HEK293 (cell line): ENCODE results near the gene SNAPC5.

Experiments
- MEIS1 ChIP-seq: sonication (generic); formaldehyde crosslinking; IDR thresholded peaks from 2 replicates; pipeline ENCODE4 v1.8.1; 2022; ENCODE audit warnings: missing genetic modification reagents, mild to moderate bottlenecking, borderline replicate concordance
- SETDB1 ChIP-seq: IDR thresholded peaks from one replicate; pipeline ENCODE4 v1.6.1; 2017; ENCODE audit warnings: mild to moderate bottlenecking, low read length, moderate library complexity, mixed read lengths; ENCODE audit not compliant: insufficient read length
- ZBTB21 ChIP-seq: fragments of 450-650 bp; formaldehyde crosslinking; IDR thresholded peaks from 2 replicates; pipeline ENCODE4 v1.5.1; 2017; ENCODE audit warnings: missing biosample characterization, missing genetic modification characterization
- ZNF133 ChIP-seq: fragments of 450-650 bp; formaldehyde crosslinking; IDR thresholded peaks from 2 replicates; pipeline ENCODE4 v1.5.1; 2016; ENCODE audit warnings: missing biosample characterization, missing genetic modification characterization
- ZNF433 ChIP-seq: fragments of 450-650 bp; formaldehyde crosslinking; IDR thresholded peaks from 2 replicates; pipeline ENCODE4 v1.5.1; 2016; ENCODE audit warnings: missing biosample characterization, missing genetic modification characterization, low read depth
- ZNF596 ChIP-seq: fragments of 450-650 bp; IDR thresholded peaks from 2 replicates; pipeline ENCODE4 v1.5.0; 2018; ENCODE audit warnings: missing biosample characterization, mild to moderate bottlenecking, missing genetic modification characterization, moderate library complexity
- ZNF776 ChIP-seq: fragments of 450-650 bp; formaldehyde crosslinking; IDR thresholded peaks from 2 replicates; pipeline ENCODE4 v1.5.0; 2017; ENCODE audit warnings: missing biosample characterization, missing genetic modification characterization, borderline replicate concordance
- TF ChIP-seq, protein P1 (sequence below): fragments of 450-650 bp; formaldehyde crosslinking; IDR thresholded peaks from 2 replicates; pipeline ENCODE4 v1.5.1; 2016; ENCODE audit warnings: missing biosample characterization, missing genetic modification characterization
- TF ChIP-seq, protein P2 (sequence below): fragments of 450-650 bp; formaldehyde crosslinking; IDR thresholded peaks from 2 replicates; pipeline ENCODE4 v1.5.1; 2016; ENCODE audit warnings: missing biosample characterization, missing genetic modification characterization

DNA sequence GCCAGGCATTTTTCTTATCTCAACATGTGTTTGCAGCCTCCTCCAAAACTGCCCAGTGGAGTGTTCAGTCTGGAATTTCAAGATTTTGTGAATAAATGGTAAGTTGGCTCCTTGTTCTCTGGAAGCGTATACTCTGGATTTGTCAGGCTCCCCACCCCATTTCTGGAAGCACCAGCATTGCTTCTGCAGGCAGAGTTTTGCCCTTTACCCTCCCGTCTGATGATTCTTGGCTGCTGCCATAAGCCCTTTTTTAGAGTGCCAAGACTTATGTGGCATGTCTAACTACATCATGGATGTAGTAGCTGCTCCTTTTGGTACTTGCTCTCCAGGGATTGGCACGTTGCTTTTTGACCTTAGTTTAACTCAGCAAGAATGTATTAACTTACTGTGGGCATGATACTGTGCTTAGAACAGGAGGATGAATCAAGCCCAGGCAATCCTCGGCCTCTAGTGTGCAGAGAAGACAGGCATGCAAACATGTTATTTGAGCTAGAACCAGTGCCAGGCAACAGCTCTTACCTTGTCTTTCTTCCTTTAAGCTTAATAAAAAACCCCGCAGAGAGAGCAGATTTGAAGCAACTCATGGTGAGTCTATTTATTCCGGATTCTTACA lies 8.3 kb downstream of the SNAPC5 start:
- TF ChIP-seq ZNF596 (no peak), ZNF776 (no peak), ZNF433 (tag by site-specific recombination) (no peak), ZBTB21 (tag by site-specific recombination) (no peak), ZNF133 (tag by site-specific recombination) (no peak), MEIS1 (CRISPR knock-in tag) (no peak), SETDB1 (no peak)
- TF ChIP-seq, protein P1, sequence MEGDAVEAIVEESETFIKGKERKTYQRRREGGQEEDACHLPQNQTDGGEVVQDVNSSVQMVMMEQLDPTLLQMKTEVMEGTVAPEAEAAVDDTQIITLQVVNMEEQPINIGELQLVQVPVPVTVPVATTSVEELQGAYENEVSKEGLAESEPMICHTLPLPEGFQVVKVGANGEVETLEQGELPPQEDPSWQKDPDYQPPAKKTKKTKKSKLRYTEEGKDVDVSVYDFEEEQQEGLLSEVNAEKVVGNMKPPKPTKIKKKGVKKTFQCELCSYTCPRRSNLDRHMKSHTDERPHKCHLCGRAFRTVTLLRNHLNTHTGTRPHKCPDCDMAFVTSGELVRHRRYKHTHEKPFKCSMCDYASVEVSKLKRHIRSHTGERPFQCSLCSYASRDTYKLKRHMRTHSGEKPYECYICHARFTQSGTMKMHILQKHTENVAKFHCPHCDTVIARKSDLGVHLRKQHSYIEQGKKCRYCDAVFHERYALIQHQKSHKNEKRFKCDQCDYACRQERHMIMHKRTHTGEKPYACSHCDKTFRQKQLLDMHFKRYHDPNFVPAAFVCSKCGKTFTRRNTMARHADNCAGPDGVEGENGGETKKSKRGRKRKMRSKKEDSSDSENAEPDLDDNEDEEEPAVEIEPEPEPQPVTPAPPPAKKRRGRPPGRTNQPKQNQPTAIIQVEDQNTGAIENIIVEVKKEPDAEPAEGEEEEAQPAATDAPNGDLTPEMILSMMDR (tag by site-specific recombination) = no peak
- TF ChIP-seq, protein P2, sequence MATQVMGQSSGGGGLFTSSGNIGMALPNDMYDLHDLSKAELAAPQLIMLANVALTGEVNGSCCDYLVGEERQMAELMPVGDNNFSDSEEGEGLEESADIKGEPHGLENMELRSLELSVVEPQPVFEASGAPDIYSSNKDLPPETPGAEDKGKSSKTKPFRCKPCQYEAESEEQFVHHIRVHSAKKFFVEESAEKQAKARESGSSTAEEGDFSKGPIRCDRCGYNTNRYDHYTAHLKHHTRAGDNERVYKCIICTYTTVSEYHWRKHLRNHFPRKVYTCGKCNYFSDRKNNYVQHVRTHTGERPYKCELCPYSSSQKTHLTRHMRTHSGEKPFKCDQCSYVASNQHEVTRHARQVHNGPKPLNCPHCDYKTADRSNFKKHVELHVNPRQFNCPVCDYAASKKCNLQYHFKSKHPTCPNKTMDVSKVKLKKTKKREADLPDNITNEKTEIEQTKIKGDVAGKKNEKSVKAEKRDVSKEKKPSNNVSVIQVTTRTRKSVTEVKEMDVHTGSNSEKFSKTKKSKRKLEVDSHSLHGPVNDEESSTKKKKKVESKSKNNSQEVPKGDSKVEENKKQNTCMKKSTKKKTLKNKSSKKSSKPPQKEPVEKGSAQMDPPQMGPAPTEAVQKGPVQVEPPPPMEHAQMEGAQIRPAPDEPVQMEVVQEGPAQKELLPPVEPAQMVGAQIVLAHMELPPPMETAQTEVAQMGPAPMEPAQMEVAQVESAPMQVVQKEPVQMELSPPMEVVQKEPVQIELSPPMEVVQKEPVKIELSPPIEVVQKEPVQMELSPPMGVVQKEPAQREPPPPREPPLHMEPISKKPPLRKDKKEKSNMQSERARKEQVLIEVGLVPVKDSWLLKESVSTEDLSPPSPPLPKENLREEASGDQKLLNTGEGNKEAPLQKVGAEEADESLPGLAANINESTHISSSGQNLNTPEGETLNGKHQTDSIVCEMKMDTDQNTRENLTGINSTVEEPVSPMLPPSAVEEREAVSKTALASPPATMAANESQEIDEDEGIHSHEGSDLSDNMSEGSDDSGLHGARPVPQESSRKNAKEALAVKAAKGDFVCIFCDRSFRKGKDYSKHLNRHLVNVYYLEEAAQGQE = no peak
